Adrenal gland (tissue), 12 donors: Measurements from ENCODE around the gene GPC4. TPM values are rescaled to one million over a fixed set of nuclear protein-coding genes. Genes with fewer than 3 reads are reported as not detected.

Experiments
- DNase-seq, 7 donors: peaks; one replicate each; pipeline ENCODE4 v3.0.0-alpha.2; 2019 to 2020
- H3K27ac ChIP-seq, 5 donors: fragments of 200-600 bp; sonication (generic) in 4 of 5; 1 replicate in 3 of 5; 2 replicates in 2 of 5; pipeline versions ENCODE4 v1.5.1 to v1.8.0; 2016 to 2020; ENCODE audit warnings: mild to moderate bottlenecking in 1 of 5
- H3K27me3 ChIP-seq: fragments of 200-600 bp; 2 replicates; pipeline ENCODE4 v1.8.0; 2021
- H3K36me3 ChIP-seq, 2 donors: fragments of 200-600 bp; replicated peaks in 1 of 2; 1 replicate in 1 of 2; 2 replicates in 1 of 2; pipeline versions ENCODE4 v1.5.1 to v1.8.0; 2018 to 2022
- H3K4me1 ChIP-seq, 2 donors: fragments of 200-600 bp; replicated peaks in 1 of 2; 1 replicate in 1 of 2; 2 replicates in 1 of 2; pipeline versions ENCODE4 v1.5.1 to v1.8.0; 2018 to 2021
- H3K4me3 ChIP-seq, 4 donors: fragments of 200-600 bp; sonication (generic) in 3 of 4; one replicate each; pipeline ENCODE4 v1.5.1; 2016 to 2018
- H3K9me3 ChIP-seq, 3 donors: fragments of 200-600 bp; sonication (generic) in 1 of 3; replicated peaks in 1 of 3; 1 replicate in 2 of 3; 2 replicates in 1 of 3; pipeline versions ENCODE4 v1.5.1 to v1.8.0; 2016 to 2021
- POLR2A ChIP-seq, 2 donors: fragments of 450-650 bp; IDR thresholded peaks; one replicate each; pipeline ENCODE4 v1.6.1; 2017; ENCODE audit warnings: antibody characterized with exemption in 2 of 2, mild to moderate bottlenecking in 2 of 2, moderate library complexity in 1 of 2
- WGBS, 4 donors: extraction: QIAGEN DNeasy Blood & Tissue Kit in 2 of 4; methylation state at CpG; one replicate each; pipeline versions ENCODE4 v1.1.5 to v1.1.7; 2013 to 2017; 5-methylcytosine and 5-hydroxymethylcytosine counted together
- intact Hi-C, 2 donors: fragments of 100-400 bp; cut with DNase I; formaldehyde crosslinking; loops; one replicate each; pipeline versions ENCODE4 v1.14.1 to v1.15.0; 2022 to 2023
- polyA plus RNA-seq, 3 donors: library from polyadenylated mRNA; stranded (reverse); fragments of 200-250 nt in 2 of 3; fragments of 350-450 nt in 1 of 3; fragmentation: Illumina TruSeq in 1 of 3; extraction: RNeasy Lipid Tissue Mini Kit (QIAGEN cat#74804) in 1 of 3; gene quantifications; one replicate each; pipeline ENCODE4 v1.2.3, GENCODE V29; 2013 to 2014
- total RNA-seq, 9 donors: library from RNA; depleted of rRNA in 4 of 9; stranded (reverse); fragments of >200 nt in 4 of 9; fragments of 120-200 nt in 1 of 9; fragmentation: NEBNext Ultra II Directional in 1 of 9; extraction: Animal tissue kit (Norgen Biotek cat#: 25700) in 1 of 9; gene quantifications; one replicate each; pipeline versions ENCODE4 v1.1.0 to v1.2.4, GENCODE V29; 2013 to 2023
- TF ChIP-seq, protein P1 (sequence below), 6 experiments: fragments of 450-650 bp in 4 of 6; fragments of 200-600 bp in 2 of 6; sonication (generic) in 1 of 6; IDR thresholded peaks; 1 replicate in 5 of 6; 2 replicates in 1 of 6; pipeline versions ENCODE4 v1.5.1 to v1.8.0; 2016 to 2021; ENCODE audit warnings: antibody characterized with exemption in 6 of 6, mild to moderate bottlenecking in 2 of 6, moderate library complexity in 1 of 6
- donor health status: healthy with polysubstance abuse.
- donor health status: Bipolar disorder and iron deficiency.
- donor health status: DM: yes; HTN: yes; CAD: no.
- donor health status: DM: no; HTN: no; CAD: no.
- donor health status: DM: no; HTN: no; CAD: no.
- donor health status: DM: yes; HTN: yes; CAD: no.

GPC4 gene
- total and polyA plus RNA-seq, 12 donors, result 3.2 to 26.8 (median 15.7) TPM

DNA sequence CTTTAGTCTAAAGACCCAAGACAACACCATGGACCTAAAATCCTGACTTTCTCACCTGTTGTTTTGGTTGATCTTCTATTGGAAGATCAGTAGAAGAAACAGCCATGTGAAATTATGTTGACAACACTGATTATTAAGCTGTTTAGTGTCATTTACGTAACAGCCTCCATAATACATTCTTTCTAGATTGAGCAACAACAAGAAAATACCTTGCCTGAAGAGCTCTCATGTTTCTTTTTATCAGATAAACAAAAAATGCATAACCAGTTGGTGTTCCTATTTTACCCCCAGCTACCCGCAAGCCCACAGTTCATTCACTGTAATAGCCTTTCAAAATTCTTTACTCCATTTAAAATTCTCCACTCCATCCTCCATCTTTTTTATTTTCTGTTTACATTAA lies 20.5 kb downstream of the GPC4 start:
- H3K9me3 ChIP-seq, result no peaks in the 10 kb centered on the region
- TF ChIP-seq, protein P1, sequence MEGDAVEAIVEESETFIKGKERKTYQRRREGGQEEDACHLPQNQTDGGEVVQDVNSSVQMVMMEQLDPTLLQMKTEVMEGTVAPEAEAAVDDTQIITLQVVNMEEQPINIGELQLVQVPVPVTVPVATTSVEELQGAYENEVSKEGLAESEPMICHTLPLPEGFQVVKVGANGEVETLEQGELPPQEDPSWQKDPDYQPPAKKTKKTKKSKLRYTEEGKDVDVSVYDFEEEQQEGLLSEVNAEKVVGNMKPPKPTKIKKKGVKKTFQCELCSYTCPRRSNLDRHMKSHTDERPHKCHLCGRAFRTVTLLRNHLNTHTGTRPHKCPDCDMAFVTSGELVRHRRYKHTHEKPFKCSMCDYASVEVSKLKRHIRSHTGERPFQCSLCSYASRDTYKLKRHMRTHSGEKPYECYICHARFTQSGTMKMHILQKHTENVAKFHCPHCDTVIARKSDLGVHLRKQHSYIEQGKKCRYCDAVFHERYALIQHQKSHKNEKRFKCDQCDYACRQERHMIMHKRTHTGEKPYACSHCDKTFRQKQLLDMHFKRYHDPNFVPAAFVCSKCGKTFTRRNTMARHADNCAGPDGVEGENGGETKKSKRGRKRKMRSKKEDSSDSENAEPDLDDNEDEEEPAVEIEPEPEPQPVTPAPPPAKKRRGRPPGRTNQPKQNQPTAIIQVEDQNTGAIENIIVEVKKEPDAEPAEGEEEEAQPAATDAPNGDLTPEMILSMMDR (IDR thresholded peaks at IDR 0.05), result no peak
- no peak for TF ChIP-seq POLR2A (IDR thresholded peaks at IDR 0.05)
- intact Hi-C loops, result no loop called here
- 89 to 96% (median 93%) methylated on average over 2 of the region's 2 CpGs for WGBS, 4 donors
- no peak overlapping the region for H3K27ac ChIP-seq
- no peak overlapping the region for H3K4me3 ChIP-seq
- peaks cover 11% of the 10 kb centered on the region for H3K27me3 ChIP-seq
- no peaks in the 10 kb centered on the region for H3K36me3 ChIP-seq
- no peak for DNase-seq
- H3K4me1 ChIP-seq, result no peaks in the 10 kb centered on the region

DNA sequence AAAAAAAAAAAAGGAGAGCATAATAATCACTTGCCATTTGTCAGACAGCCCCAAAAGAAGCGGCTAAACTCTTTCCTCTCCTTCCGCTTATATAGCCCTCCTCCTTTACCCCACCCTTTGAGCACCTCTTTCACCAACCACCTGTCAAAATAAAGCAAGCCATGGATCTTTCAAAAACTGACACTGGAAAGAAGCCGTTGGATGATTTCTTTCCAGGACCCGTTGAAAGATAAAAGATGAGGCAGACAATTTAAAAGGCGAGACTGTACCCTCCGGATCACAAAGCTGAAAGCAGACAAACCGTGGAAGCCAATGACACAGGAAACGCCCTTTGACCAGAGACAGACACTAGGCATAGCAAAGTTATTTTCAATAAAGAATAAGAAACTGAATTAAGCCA lies 22.6 kb downstream of the GPC4 start:
- H3K4me3 ChIP-seq, result no peak overlapping the region
- H3K36me3 ChIP-seq, result no peaks in the 10 kb centered on the region
- H3K9me3 ChIP-seq, result no peaks in the 10 kb centered on the region
- no peaks in the 10 kb centered on the region for H3K4me1 ChIP-seq
- no peak for DNase-seq
- no peak overlapping the region for H3K27ac ChIP-seq
- no peak for TF ChIP-seq POLR2A (IDR thresholded peaks at IDR 0.05)
- TF ChIP-seq, protein P1 (IDR thresholded peaks at IDR 0.05), result no peak
- H3K27me3 ChIP-seq, result peaks cover 11% of the 10 kb centered on the region
- WGBS, 4 donors, result 65 to 72% (median 67%) methylated on average over 8 of the region's 8 CpGs
- intact Hi-C loops, result no loop called here

DNA sequence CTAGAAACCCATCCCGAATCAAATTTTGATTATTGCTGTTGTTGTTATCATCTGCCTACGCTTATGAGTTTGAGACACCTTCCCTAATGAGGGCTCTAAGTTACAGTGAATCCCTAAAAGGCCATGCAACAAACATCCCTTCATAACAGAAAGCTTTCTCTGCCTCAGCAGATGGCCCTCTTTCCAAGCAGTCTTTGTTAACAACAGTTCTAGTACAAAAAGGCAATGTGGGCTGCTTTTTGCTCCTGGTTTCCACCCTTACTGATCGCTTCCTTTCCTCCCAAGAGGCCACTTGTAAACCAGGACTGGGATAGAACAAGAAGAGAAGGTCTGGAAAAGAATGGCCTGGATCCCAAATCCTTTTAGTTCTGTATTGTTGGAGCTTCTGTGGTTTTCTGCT lies 24.2 kb downstream of the GPC4 start:
- intact Hi-C loops, result no loop called here
- Histone ChIP-seq H3K36me3 (no peaks in the 10 kb centered on the region), H3K27ac (no peak overlapping the region), H3K9me3 (no peaks in the 10 kb centered on the region), H3K4me3 (no peak overlapping the region), H3K4me1 (no peaks in the 10 kb centered on the region), H3K27me3 (peaks cover 11% of the 10 kb centered on the region)
- TF ChIP-seq, protein P1 (IDR thresholded peaks at IDR 0.05), result no peak
- no peak for TF ChIP-seq POLR2A (IDR thresholded peaks at IDR 0.05)
- WGBS, 4 donors, result 65 to 78% (median 73%) methylated on average over 3 of the region's 3 CpGs
- no peak for DNase-seq

DNA sequence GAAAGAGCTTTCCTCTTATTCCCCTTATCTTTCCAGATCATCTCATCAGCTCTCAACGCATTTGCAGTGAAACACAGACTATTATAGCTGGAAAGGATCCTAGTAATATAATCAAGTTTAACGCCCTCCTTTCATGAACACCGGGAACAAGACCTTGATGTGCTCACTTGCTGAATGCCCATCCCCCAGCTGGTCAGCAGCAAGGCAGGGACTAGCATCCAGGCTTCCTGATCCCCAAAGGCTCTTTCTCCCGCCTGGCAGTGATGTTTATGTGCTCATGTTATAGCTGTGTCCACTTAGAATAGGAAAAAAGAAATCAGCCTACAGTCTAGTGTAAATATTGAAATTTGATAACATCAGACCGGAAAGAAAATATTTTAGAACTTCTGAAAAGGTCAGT lies 24.6 kb downstream of the GPC4 start:
- H3K4me1 ChIP-seq, result no peaks in the 10 kb centered on the region
- 42 to 63% (median 53%) methylated on average over 5 of the region's 5 CpGs for WGBS, 4 donors
- H3K9me3 ChIP-seq, result no peaks in the 10 kb centered on the region
- H3K4me3 ChIP-seq, result no peak overlapping the region
- DNase-seq, result no peak
- no peaks in the 10 kb centered on the region for H3K36me3 ChIP-seq
- TF ChIP-seq, protein P1 (IDR thresholded peaks at IDR 0.05), result no peak
- no peak for TF ChIP-seq POLR2A (IDR thresholded peaks at IDR 0.05)
- intact Hi-C loops, result no loop called here
- peaks cover 11% of the 10 kb centered on the region for H3K27me3 ChIP-seq
- H3K27ac ChIP-seq, result no peak overlapping the region
